ENCODE measurements around the gene SETD2. TPM values are rescaled to one million over a fixed set of nuclear protein-coding genes. Genes with fewer than 3 reads are reported as not detected.

The SETD2 gene
- total and polyA plus RNA-seq, 2 of the 8 experiments (the other 6 are each of a cell fraction or from before 2014, with no cell fraction given): 15.7 to 46.3 TPM

- Histone ChIP-seq H4K20me1 (replicated peaks in 1 of 2; ENCODE audit: control insufficient read depth in 1 of 2, insufficient read depth in 2 of 2, low read length in 2 of 2) (no peaks in the 10 kb centered on the region), H3K23me2 (ENCODE audit: low read depth, low read length) (no peaks in the 10 kb centered on the region), H3K18ac (ENCODE audit: extremely low read depth, low read length) (no peak overlapping the region), H3K27me3 (replicated peaks in 1 of 4; ENCODE audit: control insufficient read depth in 3 of 4, extremely low read depth in 1 of 4, insufficient read depth in 3 of 4, low read length in 3 of 4) (no peaks in the 10 kb centered on the region), H3K14ac (ENCODE audit: insufficient read length) (no peak overlapping the region), H3K79me1 (ENCODE audit: low read depth, low read length) (no peaks in the 10 kb centered on the region), H2AK5ac (ENCODE audit: low read depth, low read length) (no peak overlapping the region), H2BK120ac (replicated peaks; ENCODE audit: low read depth, low read length) (no peak overlapping the region), H2BK15ac (ENCODE audit: low read length) (no peak overlapping the region), H3K4me2 (ENCODE audit: insufficient read depth in 1 of 2, low read depth in 2 of 2, low read length in 2 of 2) (no peak overlapping the region), H3K27ac (ENCODE audit: low read depth, low read length) (no peak overlapping the region), H2BK5ac (ENCODE audit: low read depth, low read length) (no peak overlapping the region), H2BK12ac (ENCODE audit: low read depth, low read length) (no peak overlapping the region), H4K5ac (ENCODE audit: insufficient read length, low read depth, low read length) (no peak overlapping the region), H3K23ac (ENCODE audit: insufficient read length) (no peak overlapping the region), H3K4me3 (ENCODE audit: extremely low read depth in 1 of 4, insufficient read depth in 2 of 4, low read depth in 3 of 4, low read length in 4 of 4) (no peak overlapping the region), H3K56ac (replicated peaks; ENCODE audit: insufficient read length, low read depth, low read length) (no peak overlapping the region), H3K9me3 (ENCODE audit: insufficient read depth in 2 of 2, low read depth in 1 of 2, low read length in 1 of 2) (no peaks in the 10 kb centered on the region), H3K36me3 (ENCODE audit: control insufficient read depth in 2 of 4, insufficient read depth in 4 of 4, low read length in 3 of 4) (peaks cover 0 to 26% (median 16%) of the 10 kb centered on the region in 4 experiments; a peak in 5 of 8 replicates), H3K4ac (replicated peaks; ENCODE audit: insufficient read length, low read depth, low read length) (no peak overlapping the region), H2AFZ (ENCODE audit: low read length) (no peak overlapping the region), H2BK20ac (ENCODE audit: low read length) (no peak overlapping the region), H4K91ac (replicated peaks; ENCODE audit: insufficient read length, low read length) (no peak overlapping the region), H4K8ac (ENCODE audit: extremely low read depth, insufficient read depth, low read length) (no peak overlapping the region), H3K9ac (replicated peaks in 1 of 4; ENCODE audit: extremely low read depth in 1 of 4, low read depth in 3 of 4, low read length in 3 of 4) (no peak overlapping the region), H3K79me2 (ENCODE audit: control insufficient read depth in 1 of 2, insufficient read depth in 2 of 2, low read length in 2 of 2) (no peaks in the 10 kb centered on the region), H3K4me1 (replicated peaks in 1 of 4; ENCODE audit: control insufficient read depth in 3 of 4, insufficient read depth in 4 of 4, low read length in 3 of 4) (peaks cover 0 to 2% (median 0%) of the 10 kb centered on the region in 4 experiments; a peak in 2 of 7 replicates)
- ChIA-PET POLR2A (ENCODE audit: partially characterized antibody) (interaction anchor here (1.4 kb wide), 1 partner anchor 10 kb away, joined by 3 read pairs; no protein-coding TSS in a partner anchor), CTCF (ENCODE audit: partially characterized antibody) (interaction anchor here (2.2 kb wide), 1 partner anchor 16 kb away, joined by 8 read pairs; no protein-coding TSS in a partner anchor)
- no peak for FAIRE-seq
- TF ChIP-seq KDM1A (IDR thresholded peaks at IDR 0.05; ENCODE audit: borderline replicate concordance, low read length) (no peak), BRCA1 (IDR thresholded peaks at IDR 0.05; ENCODE audit: low read depth, low read length) (no peak), CREB1 (IDR thresholded peaks at IDR 0.05) (no peak)
- DNase-seq (ENCODE audit: low read depth in 1 of 2, low spot score in 2 of 2): no peak
These were observed 145.7 kb downstream of the SETD2 start for GRCh38 chr3:47018269-47018611.

All from H1 (cell line).